ENCODE measurements around the gene ABI2. TPM values are rescaled to one million over a fixed set of nuclear protein-coding genes. Genes with fewer than 3 reads are reported as not detected.

ABI2 gene
- total RNA-seq (10 to 100 TPM; 37.4 to 91.6 (median 71.1) TPM), polyA plus RNA-seq (10 to 100 TPM; 25.0 to 59.7 TPM)
- long read RNA-seq, donor 1, full-length matches to known transcripts = 10 of 63 reads
- long read RNA-seq, donor 1, partial matches to known transcripts = 21 of 63 reads
- long read RNA-seq, donor 1, other reads (novel, unspliced or antisense) = 32 of 63 reads
- long read RNA-seq, donor 2, full-length matches to known transcripts = 12 of 34 reads
- long read RNA-seq, donor 2, partial matches to known transcripts = 22 of 34 reads
- long read RNA-seq, donor 2, other reads (novel, unspliced or antisense) = 0 of 34 reads
- long read RNA-seq, donor 3, full-length matches to known transcripts = 20 of 60 reads
- long read RNA-seq, donor 3, partial matches to known transcripts = 5 of 60 reads
- long read RNA-seq, donor 3, other reads (novel, unspliced or antisense) = 35 of 60 reads

DNA sequence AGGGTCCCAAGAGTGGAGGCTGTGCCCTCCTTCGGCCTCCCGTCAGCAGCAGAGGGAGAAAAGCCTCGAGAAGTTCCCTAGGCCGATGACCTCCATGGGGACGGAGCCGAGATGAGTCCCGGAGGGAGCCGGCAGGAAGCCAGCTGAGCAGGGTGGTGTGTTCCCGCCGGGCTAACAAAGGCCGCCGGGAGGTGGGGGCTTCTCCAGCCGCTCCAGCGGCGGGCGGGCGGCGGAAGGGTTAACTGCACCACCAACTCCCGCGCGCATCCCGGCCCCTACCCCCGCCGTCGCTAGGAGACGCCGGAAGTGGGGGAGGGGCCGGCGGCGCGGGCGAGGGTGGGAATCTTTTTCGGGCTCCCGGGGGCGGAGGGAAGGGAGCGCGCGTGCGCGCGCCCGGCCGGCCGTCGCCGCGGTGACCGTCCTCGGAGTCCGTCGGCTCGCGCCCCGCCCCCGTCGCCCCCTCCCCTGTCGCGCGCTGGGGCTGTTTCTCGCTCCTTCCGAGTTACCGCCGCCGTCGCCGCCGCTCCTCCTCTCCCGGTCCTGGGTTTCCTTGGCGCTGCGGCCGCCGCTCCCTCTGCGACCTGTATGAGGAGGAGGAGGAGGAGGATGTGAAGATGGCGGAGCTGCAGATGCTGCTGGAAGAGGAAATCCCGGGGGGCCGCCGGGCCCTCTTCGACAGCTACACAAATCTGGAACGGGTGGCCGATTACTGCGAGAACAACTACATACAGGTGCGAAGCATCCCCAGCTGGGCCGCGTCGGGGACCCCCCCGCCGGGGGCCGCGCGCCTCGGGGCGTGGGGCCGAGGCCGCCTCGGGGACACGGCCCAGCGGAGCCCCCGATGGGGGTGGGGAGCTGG is at the start of gene ABI2:
TSS of gene ABI2 (plus strand) at position 494 of the 859 bp plus-strand sequence. CDS start at position 615, 121 bp downstream.
- no peaks in the 10 kb centered on the region for H3K4me1 ChIP-seq (ENCODE audit: insufficient read depth)
- intact Hi-C loops (cut with DNase I) = loop anchor here in 1 of 4 donors (2.0 kb wide), 1 partner anchor 89 kb away; the partner anchor contains the start of gene CYP20A1
- peak; percentile 83 to 92 (median 90) for DNase-seq
- peak within 1 kb of the TSS; percentile 48 to 77 for H3K27ac ChIP-seq
- H3K27me3 ChIP-seq = no peaks in the 10 kb centered on the region
- H3K4me3 ChIP-seq = peak within 1 kb of the TSS; percentile 97
- TF ChIP-seq, protein P1, sequence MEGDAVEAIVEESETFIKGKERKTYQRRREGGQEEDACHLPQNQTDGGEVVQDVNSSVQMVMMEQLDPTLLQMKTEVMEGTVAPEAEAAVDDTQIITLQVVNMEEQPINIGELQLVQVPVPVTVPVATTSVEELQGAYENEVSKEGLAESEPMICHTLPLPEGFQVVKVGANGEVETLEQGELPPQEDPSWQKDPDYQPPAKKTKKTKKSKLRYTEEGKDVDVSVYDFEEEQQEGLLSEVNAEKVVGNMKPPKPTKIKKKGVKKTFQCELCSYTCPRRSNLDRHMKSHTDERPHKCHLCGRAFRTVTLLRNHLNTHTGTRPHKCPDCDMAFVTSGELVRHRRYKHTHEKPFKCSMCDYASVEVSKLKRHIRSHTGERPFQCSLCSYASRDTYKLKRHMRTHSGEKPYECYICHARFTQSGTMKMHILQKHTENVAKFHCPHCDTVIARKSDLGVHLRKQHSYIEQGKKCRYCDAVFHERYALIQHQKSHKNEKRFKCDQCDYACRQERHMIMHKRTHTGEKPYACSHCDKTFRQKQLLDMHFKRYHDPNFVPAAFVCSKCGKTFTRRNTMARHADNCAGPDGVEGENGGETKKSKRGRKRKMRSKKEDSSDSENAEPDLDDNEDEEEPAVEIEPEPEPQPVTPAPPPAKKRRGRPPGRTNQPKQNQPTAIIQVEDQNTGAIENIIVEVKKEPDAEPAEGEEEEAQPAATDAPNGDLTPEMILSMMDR (IDR thresholded peaks at IDR 0.05) = no peak
- TF ChIP-seq EP300 (IDR thresholded peaks at IDR 0.05) = no peak
- peak; percentile 39 for TF ChIP-seq POLR2A (IDR thresholded peaks at IDR 0.05)
- 0 to 1% (median 1%) methylated on average over 87 to 93 of the region's 98 CpGs for WGBS, 3 donors
- H3K36me3 ChIP-seq = no peaks in the 10 kb centered on the region
- no peaks in the 10 kb centered on the region for H3K9me3 ChIP-seq

DNA sequence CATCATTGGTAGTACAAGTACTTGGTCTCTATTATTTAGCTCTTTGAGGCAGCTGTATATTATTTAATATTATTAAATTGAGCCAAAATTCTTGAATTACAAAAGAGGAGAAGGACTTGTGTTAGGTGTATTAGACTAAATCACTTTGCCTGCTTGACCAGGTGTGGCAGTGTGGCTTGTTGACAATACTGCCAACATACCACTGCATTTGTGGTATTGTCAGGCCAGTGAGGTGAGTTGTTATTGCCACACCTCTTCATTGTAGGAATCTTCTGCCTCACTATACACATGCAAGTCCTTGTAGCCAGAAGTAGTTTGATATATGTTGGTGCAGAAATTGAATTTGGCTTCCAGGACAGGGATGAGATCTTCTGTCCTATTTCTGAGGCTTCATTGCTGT is 48.9 kb upstream of the ABI2 start:
- Histone ChIP-seq H3K36me3 (no peaks in the 10 kb centered on the region), H3K27ac (no peak overlapping the region)
- intact Hi-C loops (cut with DNase I) = no loop called here

DNA sequence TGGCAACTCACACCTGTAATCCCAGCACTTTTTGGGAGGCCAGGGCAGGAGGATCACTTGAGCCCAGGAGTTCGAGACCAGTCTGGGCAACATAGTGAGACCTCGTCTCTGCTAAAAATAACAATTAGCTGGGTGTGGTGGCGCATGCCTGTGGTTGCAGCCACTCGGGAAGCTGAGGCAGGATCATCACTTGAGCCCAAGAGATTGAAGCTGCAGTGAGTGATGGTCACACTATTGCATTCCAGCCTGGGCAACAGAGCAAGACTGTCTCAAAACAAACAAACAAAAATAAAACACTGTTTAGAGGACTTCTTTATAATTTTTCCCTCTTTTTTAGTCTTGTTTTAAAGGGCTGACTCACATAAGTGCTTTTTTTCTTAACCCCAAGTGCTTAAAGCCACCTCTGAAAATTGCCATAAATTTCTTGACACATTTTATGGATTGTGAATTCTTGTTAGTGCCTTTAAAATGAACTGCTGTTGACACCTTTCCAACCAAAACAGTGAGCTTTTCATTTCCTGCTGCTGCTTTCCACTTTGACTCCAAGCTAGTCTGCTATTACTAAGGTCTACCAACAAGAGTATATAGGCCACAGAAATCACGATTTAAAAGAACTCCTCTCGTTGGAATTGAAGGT is 47.6 kb upstream of the ABI2 start:
- Histone ChIP-seq H3K36me3 (no peaks in the 10 kb centered on the region), H3K4me1 (ENCODE audit: insufficient read depth) (no peaks in the 10 kb centered on the region), H3K27ac (no peak overlapping the region), H3K9me3 (no peaks in the 10 kb centered on the region), H3K4me3 (no peak overlapping the region), H3K27me3 (no peaks in the 10 kb centered on the region)
- TF ChIP-seq EP300 (IDR thresholded peaks at IDR 0.05) (no peak), POLR2A (IDR thresholded peaks at IDR 0.05) (no peak)
- TF ChIP-seq, protein P1 (IDR thresholded peaks at IDR 0.05) = no peak
- 47 to 55% (median 52%) methylated on average over 6 of the region's 6 CpGs for WGBS, 3 donors
- intact Hi-C loops (cut with DNase I) = no loop called here
- no peak for DNase-seq

More for the DNA sequence above, 48.9 kb upstream of the ABI2 start:
- TF ChIP-seq POLR2A (IDR thresholded peaks at IDR 0.05) (no peak), EP300 (IDR thresholded peaks at IDR 0.05) (no peak)
- TF ChIP-seq, protein P1 (IDR thresholded peaks at IDR 0.05) = no peak
- no peak overlapping the region for H3K4me3 ChIP-seq
- H3K4me1 ChIP-seq (ENCODE audit: insufficient read depth) = no peaks in the 10 kb centered on the region
- no peaks in the 10 kb centered on the region for H3K9me3 ChIP-seq
- no peaks in the 10 kb centered on the region for H3K27me3 ChIP-seq
- DNase-seq = no peak

DNA sequence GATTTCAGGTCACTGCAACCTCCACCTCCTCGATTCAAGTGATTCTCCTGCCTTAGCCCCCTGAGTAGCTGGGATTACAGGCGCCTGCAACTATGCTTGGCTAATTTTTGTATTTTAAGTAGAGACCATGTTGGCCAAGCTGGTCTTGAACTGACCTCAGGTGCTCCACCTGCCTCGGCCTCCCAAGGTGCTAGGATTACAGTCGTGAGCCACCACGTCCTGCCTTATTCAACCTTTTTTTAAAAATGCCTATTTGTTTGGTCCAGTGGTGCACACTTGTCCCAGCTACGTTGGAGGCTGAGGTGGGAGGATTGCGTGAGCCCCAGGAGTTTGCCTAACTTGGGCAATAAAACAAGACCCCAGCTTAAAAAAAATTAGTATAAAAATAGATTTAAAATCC is 46.1 kb upstream of the ABI2 start:
- Histone ChIP-seq H3K36me3 (no peaks in the 10 kb centered on the region), H3K4me3 (no peak overlapping the region), H3K4me1 (ENCODE audit: insufficient read depth) (no peaks in the 10 kb centered on the region), H3K27ac (no peak overlapping the region), H3K9me3 (no peaks in the 10 kb centered on the region), H3K27me3 (no peaks in the 10 kb centered on the region)
- DNase-seq = no peak
- TF ChIP-seq EP300 (IDR thresholded peaks at IDR 0.05) (no peak), POLR2A (IDR thresholded peaks at IDR 0.05) (no peak)
- TF ChIP-seq, protein P1 (IDR thresholded peaks at IDR 0.05) = no peak
- 93 to 95% (median 93%) methylated on average over 7 of the region's 7 CpGs for WGBS, 3 donors
- intact Hi-C loops (cut with DNase I) = no loop called here

All from ovary (tissue), 10 donors.